NB4 (cell line): ENCODE measurements around the gene RAB32.

ENCODE experiments used
- CTCF ChIP-seq: IDR thresholded peaks from one replicate; pipeline ENCODE4 v1.5.1; 2012; ENCODE audit warnings: low read depth, low read length
- MYC ChIP-seq: IDR thresholded peaks from 2 replicates; pipeline ENCODE4 v1.6.1; 2011; ENCODE audit warnings: low read depth, low read length
- POLR2A ChIP-seq: IDR thresholded peaks from 2 replicates; pipeline ENCODE4 v1.6.1; 2011; ENCODE audit warnings: mild to moderate bottlenecking; ENCODE audit not compliant: insufficient read length; ENCODE audit errors: extremely low read depth

GRCh38 chr6:146581968-146582367 lies 38.3 kb downstream of the RAB32 start:
- no peak for TF ChIP-seq CTCF
- TF ChIP-seq POLR2A: no peak
- no peak for TF ChIP-seq MYC
